ENCODE results near the gene LHX1.

The LHX1 gene

GRCh38 chr17:36921095-36921851 lies 16.0 kb upstream of the LHX1 start:
- no peak for DNase-seq (ENCODE audit: extremely low read depth, low read depth)
- no peak for TF ChIP-seq CTCF (IDR thresholded peaks at IDR 0.05; ENCODE audit: low read depth, low read length, missing control alignments)

GRCh38 chr17:36922175-36922574 lies 15.1 kb upstream of the LHX1 start:
- no peak overlapping the region for H3K4me3 ChIP-seq (replicated peaks; ENCODE audit: low read depth, low read length)
- no peak for DNase-seq (ENCODE audit: extremely low read depth, low read depth)
- no peak for TF ChIP-seq CTCF (IDR thresholded peaks at IDR 0.05; ENCODE audit: low read depth, low read length, missing control alignments)

More at GRCh38 chr17:36921095-36921851, 16.0 kb upstream of the LHX1 start:
- H3K4me3 ChIP-seq (replicated peaks; ENCODE audit: low read depth, low read length) = no peak overlapping the region

- no peak for TF ChIP-seq CTCF (IDR thresholded peaks at IDR 0.05; ENCODE audit: low read depth, low read length, missing control alignments)
- no peak overlapping the region for H3K4me3 ChIP-seq (replicated peaks; ENCODE audit: low read depth, low read length)
- no peak for DNase-seq (ENCODE audit: extremely low read depth, low read depth)
Observed at GRCh38 chr17:36923814-36924221, 13.5 kb upstream of the LHX1 start.

- no peak overlapping the region for H3K4me3 ChIP-seq (replicated peaks; ENCODE audit: low read depth, low read length)
- no peak for DNase-seq (ENCODE audit: extremely low read depth, low read depth)
- TF ChIP-seq CTCF (IDR thresholded peaks at IDR 0.05; ENCODE audit: low read depth, low read length, missing control alignments) = no peak
Observed at GRCh38 chr17:36926226-36926625, 11.0 kb upstream of the LHX1 start.

- H3K4me3 ChIP-seq (replicated peaks; ENCODE audit: low read depth, low read length) = no peak overlapping the region
- TF ChIP-seq CTCF (IDR thresholded peaks at IDR 0.05; ENCODE audit: low read depth, low read length, missing control alignments) = no peak
- DNase-seq (ENCODE audit: extremely low read depth, low read depth) = no peak
Observed at GRCh38 chr17:36926701-36927100, 10.6 kb upstream of the LHX1 start.

GRCh38 chr17:36928471-36929345 lies 8.6 kb upstream of the LHX1 start:
- DNase-seq (ENCODE audit: extremely low read depth, low read depth) = no peak
- H3K4me3 ChIP-seq (replicated peaks; ENCODE audit: low read depth, low read length) = no peak overlapping the region
- TF ChIP-seq CTCF (IDR thresholded peaks at IDR 0.05; ENCODE audit: low read depth, low read length, missing control alignments) = no peak

Measured in HFF-Myc (cell line).